HL-60/S4 treated with retinoic acid at 250 ng/mL for 4 days and 3 days (cell line): ENCODE data around the gene NALF2.

Source experiments
- in situ Hi-C: fragments of 300-500 bp; cut with MboI; formaldehyde crosslinking; loops from 2 replicates; pipeline ENCODE4 v1.7.0; 2022; ENCODE audit warnings: low sequenced_read_pairs

Gene NALF2

GRCh38 chrX:69503782-69504625 is at the start of gene NALF2:
Gene NALF2, plus strand, starts transcription at chrX:69504326. Its CDS starts 957 bp downstream, at chrX:69505283.
- in situ Hi-C loops: no loop called here

- in situ Hi-C loops: no loop called here
Measured at GRCh38 chrX:69457756-69458155, 46.4 kb upstream of the NALF2 start.

- in situ Hi-C loops: no loop called here
Measured at GRCh38 chrX:69466546-69466945, 37.6 kb upstream of the NALF2 start.

- in situ Hi-C loops: no loop called here
Measured at GRCh38 chrX:69469975-69470374, 34.2 kb upstream of the NALF2 start.

GRCh38 chrX:69489625-69490024 is 14.5 kb upstream of the NALF2 start:
- in situ Hi-C loops: no loop called here

GRCh38 chrX:69493193-69493592 is 10.9 kb upstream of the NALF2 start:
- in situ Hi-C loops: no loop called here

DNA sequence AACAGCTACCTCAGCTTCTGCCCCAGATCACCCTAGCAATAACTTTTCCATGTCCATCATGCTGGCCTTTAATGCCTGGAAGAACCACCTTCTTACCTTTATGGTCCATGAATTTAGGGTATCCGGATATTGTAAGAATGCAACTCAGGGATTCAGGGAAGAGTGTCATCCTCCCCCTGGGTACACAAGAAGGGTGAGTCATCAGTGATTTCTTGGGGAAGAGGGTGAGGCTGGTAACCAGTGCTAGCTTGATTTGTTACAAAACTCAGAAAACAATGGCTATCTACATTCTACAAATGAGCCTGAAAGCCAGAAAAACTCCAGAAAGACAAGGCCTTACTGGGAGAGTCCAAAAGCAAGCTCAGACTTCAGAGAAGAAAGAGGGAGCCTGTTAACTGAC is 10.4 kb upstream of the NALF2 start:
- in situ Hi-C loops: no loop called here

- in situ Hi-C loops: no loop called here
Measured at GRCh38 chrX:69496183-69496582, 7.9 kb upstream of the NALF2 start.

- in situ Hi-C loops: no loop called here
Measured at GRCh38 chrX:69501429-69501828, 2.7 kb upstream of the NALF2 start.

GRCh38 chrX:69503228-69503781 is 821 bp upstream of the NALF2 start:
- in situ Hi-C loops: no loop called here

GRCh38 chrX:69504626-69505612 is 793 bp downstream of the NALF2 start:
- in situ Hi-C loops: no loop called here

DNA sequence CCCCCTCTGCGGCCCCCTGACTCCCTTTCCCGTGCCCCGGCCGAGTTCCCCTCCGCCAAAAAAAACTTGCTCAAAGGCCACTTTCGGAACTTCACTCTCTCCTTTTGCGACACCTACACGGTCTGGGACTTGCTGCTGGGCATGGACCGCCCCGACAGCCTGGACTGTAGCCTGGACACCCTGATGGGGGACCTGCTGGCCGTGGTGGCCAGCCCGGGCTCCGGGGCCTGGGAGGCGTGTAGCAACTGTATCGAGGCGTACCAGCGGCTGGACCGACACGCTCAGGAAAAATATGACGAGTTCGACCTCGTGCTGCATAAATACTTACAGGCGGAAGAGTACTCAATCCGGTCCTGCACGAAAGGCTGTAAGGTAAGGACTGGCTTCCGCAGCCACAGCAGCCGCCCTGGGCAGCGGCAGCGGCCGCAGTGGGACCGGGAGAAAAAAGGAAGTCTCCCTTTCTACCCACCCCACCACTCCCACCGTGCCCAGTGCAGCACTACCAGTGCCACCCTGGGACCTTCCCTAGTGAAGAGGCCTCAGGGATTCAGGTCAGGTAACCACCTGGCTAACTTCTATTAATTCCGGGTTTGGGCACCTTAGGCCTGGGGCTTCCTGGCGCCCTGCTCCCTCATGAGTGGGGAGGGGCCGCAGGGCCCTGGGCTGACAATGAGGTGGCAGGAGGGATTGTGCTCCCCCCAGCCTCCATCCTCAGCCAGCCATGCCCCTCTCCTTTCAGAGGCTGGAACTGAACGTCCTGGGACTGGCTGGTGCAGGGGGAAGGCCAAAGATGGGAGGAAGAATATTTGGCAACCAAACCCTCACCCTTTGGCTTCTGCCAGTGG is 1.9 kb downstream of the NALF2 start:
- in situ Hi-C loops: no loop called here

DNA sequence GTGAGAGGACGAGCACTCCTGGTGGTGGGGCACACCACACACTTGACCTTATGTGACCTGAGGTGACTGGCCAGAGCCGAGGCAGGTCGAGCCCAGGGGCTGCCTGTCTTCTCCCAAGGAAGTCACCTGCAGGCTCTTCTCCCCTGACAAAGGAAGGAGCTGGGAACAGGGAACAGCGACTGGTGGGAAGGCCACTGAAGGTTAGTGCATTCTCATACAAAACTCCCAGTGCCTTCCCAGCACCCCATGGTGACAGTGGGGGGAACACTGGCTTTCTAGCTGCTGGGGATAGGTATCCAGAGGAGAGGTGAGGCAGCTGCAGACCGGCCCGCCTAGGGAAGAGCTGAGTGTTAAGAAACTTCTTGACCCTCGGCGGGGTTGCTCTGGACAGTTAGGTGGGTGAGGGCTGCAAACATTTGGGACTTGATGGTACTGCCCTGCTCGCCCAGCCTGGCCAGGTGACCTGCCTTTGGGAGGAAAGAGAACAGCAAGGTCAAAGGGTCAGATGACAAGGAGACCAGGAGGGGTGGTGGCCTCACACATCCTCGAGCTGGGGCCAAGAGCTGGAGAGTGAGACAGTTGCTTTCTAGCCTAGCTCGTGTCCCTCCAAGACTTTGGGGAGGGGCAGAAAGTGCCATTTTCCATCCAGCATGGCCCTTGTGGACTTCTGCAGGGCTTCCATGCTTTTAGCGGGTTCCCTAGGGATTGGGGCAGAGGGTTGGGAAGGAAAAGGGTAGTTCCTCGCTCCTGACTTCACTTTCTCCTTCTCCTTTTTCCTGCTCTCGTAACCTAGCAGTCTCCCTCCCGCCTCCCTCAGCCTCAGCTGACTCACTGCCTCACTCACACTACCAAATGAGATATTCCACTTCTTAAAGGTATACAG is 2.7 kb downstream of the NALF2 start:
- in situ Hi-C loops: no loop called here

- in situ Hi-C loops: no loop called here
Measured at GRCh38 chrX:69507500-69507789, 3.3 kb downstream of the NALF2 start.

DNA sequence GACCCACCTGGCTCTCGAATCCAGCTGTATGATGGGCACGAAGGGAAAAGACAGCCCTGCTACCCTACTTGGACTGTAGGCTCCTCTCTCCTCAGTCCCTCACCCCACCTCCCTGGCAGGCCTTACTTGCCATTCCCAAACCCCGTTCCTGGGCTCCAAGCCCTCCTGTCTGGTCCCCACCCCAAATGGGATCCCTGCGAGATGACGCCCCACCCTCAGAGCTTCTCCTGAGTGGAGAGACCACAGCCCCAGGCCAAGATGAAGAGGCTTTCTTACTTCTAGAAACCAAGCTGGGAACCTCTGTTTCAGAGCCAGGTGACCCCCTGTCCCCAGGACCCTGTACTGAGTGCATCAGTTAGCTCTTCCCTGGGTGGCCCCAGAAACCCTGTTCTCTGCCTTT is 4.5 kb downstream of the NALF2 start:
- in situ Hi-C loops: no loop called here

DNA sequence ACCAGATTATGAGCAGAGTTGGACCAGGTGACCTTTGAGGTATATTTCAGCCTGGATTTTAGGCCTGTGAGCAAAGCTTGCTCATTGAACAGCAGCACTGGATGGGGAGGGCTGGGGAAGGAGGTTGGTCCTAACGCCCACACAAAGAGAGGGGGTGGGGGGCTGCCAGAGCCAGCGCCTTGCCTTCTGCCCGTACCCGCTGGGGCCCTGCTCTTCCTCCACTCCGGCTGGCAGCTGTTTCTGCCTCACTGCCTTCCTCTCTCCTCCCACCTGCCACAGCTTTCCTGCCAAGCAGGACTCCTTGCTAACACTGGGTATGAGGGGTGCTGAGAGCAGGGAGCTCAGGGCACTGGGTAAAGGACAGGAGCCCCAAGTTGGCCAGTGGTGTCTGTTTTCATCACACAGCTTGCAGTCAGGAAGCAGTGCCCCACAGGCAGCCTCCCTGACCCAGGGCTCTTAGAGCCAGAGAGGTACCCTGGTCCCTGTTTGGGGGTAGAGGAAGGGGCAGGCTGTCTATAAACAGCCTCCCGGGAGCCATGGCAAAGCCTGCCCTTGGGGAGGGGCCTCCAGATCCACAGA is 6.1 kb downstream of the NALF2 start:
- in situ Hi-C loops: no loop called here

DNA sequence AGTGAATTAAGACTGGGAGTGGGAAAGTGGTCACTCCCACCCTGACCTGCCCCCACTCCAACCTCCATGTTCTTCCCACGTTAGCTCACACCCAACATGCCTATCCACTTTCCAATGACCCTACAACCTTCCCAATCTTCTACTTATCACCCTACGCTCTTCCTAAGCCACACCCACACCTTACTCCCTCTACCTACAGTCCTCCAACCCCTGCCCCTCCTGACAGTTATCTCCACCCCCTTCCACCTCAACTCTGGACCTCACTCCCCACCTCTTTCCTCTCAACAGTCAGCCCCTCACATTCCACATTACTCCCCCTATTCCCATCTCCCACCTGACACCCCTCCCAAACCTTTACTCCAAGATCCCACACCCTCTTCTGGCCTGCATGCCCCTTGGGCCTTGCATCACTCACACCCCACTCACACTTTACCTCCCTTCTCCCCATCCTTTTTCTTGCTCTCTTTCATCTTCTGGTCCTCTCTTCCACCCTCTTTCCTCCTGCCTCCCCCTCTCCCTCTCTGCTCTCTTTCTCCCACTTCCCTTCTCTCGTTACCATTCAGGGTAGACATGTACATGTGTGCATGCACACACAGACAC is 6.9 kb downstream of the NALF2 start:
- in situ Hi-C loops: no loop called here

DNA sequence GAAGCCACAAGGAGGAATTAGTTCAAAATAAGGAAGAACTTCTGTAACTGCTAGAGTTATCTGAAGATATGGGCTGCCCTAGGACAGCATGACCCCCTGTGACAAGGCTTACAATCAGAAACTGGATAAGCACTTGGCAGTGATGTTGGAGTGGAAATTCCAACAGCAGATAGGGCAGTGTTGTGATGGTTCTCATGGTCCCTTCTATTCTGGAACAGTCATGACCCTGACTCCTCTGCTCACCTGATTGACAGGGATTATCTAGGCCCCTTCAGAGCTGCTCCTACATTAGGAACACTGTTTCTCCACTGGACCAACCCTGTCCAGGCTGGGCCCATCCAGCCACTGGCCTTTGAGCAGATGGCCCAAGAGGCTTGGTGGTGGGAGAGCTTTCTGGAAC is 17.9 kb downstream of the NALF2 start:
- in situ Hi-C loops: no loop called here

- in situ Hi-C loops: no loop called here
Measured at GRCh38 chrX:69523314-69523713, 19.2 kb downstream of the NALF2 start.
